Middle frontal gyrus (tissue), 1 donor: Measurements from ENCODE around the gene LY6G6C.

ENCODE experiments used
- DNase-seq: peaks from one replicate; pipeline ENCODE4 v3.0.0-alpha.2; 2015; ENCODE audit warnings: low spot score; ENCODE audit errors: extremely low spot score

Gene LY6G6C

GRCh38 chr6:31680226-31681134 lies 41.1 kb downstream of the LY6G6C start, which contains the start of gene LY6G5C:
Gene LY6G5C, minus strand, starts transcription at chr6:31681067. Its CDS starts 694 bp downstream, at chr6:31680373.
- DNase-seq = peak; percentile 63

DNA sequence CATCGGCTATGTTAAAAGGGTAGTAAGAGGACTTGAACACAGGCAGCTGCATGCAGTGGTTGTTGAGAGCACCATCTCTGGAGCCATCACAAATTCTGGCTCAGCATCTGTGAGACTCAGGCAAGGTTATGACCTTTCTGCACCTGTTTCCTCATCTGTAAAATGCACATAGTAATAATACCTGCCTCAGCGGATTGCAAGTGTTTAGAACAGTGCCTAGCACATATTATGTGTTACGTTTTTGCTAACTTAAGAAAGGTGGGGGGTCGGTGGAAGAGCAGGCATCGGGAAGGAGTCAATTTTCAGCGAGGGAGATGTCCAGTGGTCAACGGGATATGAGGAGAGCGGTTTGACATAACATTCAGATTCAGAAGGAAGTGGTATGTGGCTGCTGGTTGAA lies 43.6 kb downstream of the LY6G6C start:
- DNase-seq = no peak

DNA sequence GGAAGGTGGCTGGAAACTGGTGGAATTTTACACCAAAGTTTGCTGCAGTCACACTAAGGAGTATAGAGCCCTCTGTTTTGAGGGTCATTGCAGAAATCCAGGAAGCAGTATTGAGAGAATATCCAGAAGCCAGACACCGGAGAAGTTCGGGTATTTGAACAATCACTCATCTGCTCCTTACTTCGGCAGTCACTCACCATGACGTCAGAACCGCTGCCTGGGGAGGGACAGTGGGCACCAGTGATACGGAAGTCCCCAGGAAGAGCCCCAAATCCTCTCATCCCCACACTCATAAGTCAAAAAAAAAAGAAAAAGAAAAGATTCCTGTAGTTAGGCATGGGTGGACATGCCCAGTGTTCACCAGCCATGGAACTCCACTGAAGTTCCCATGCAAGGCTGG lies 44.6 kb downstream of the LY6G6C start:
- no peak for DNase-seq

GRCh38 chr6:31676322-31676903 lies 45.1 kb downstream of the LY6G6C start:
- DNase-seq = no peak

- no peak for DNase-seq
These were observed 51.9 kb downstream of the LY6G6C start, which contains the start of gene LY6G5B for GRCh38 chr6:31669676-31670075. Gene LY6G5B, plus strand, starts transcription at chr6:31669976. Its CDS starts 975 bp downstream, at chr6:31670951.
